ENCODE results near the gene ZNF689. TPM values are rescaled to one million over a fixed set of nuclear protein-coding genes. Genes with fewer than 3 reads are reported as not detected.
"Not testable (repeated sequence)": the region's sequence is repeated elsewhere in the genome, so short reads cannot be mapped to it uniquely, and the experiment has no call there.

Gene ZNF689
- total RNA-seq, 2 donors from 2014 or later: 5.2 to 6.6 TPM

- no peak for DNase-seq
- ATAC-seq: no peak
- intact Hi-C loops (cut with DNase I): no loop called here
Measured at GRCh38 chr16:30644334-30644830, 34.2 kb upstream of the ZNF689 start.

GRCh38 chr16:30641378-30641982 lies 31.3 kb upstream of the ZNF689 start:
- intact Hi-C loops (cut with DNase I): no loop called here
- no peak for DNase-seq
- ATAC-seq: peak in 1 of 2 donors; percentile 38

- ATAC-seq (no peak), DNase-seq (no peak)
- intact Hi-C loops (cut with DNase I): loop anchor here in 1 of 2 donors (10.0 kb wide), 1 partner anchor 53 kb away; the partner anchor contains the start of gene ZNF785
Measured at GRCh38 chr16:30637944-30638343, 27.8 kb upstream of the ZNF689 start.

GRCh38 chr16:30637139-30637538 lies 26.9 kb upstream of the ZNF689 start:
- not testable (repeated sequence) for ATAC-seq, DNase-seq
- intact Hi-C loops (cut with DNase I): loop anchor here in 1 of 2 donors (10.0 kb wide), 1 partner anchor 52 kb away; the partner anchor contains the start of gene ZNF785

- intact Hi-C loops (cut with DNase I): loop anchor here in 1 of 2 donors (10.0 kb wide), 1 partner anchor 52 kb away; the partner anchor contains the start of gene ZNF785
- ATAC-seq (no peak), DNase-seq (no peak)
Measured at GRCh38 chr16:30636599-30636998, 26.4 kb upstream of the ZNF689 start.

- intact Hi-C loops (cut with DNase I): loop anchor here in 1 of 2 donors (10.0 kb wide), 1 partner anchor 49 kb away; the partner anchor contains the start of gene ZNF785
- ATAC-seq: no peak
- DNase-seq: no peak
Measured at GRCh38 chr16:30633526-30633925, 23.3 kb upstream of the ZNF689 start.

GRCh38 chr16:30632454-30632853 lies 22.3 kb upstream of the ZNF689 start:
- ATAC-seq, DNase-seq: not testable (repeated sequence)
- intact Hi-C loops (cut with DNase I): loop anchor here in 1 of 2 donors (10.0 kb wide), 1 partner anchor 48 kb away; the partner anchor contains the start of gene ZNF785

- DNase-seq: peak; percentile 85
- peak; percentile 92 to 96 for ATAC-seq
- intact Hi-C loops (cut with DNase I): no loop called here
Measured at GRCh38 chr16:30628628-30629540, 18.7 kb upstream of the ZNF689 start.

- no peak for ATAC-seq
- intact Hi-C loops (cut with DNase I): no loop called here
- DNase-seq: no peak
Measured at GRCh38 chr16:30626236-30626635, 16.0 kb upstream of the ZNF689 start.

GRCh38 chr16:30623536-30624283 lies 13.5 kb upstream of the ZNF689 start:
- ATAC-seq (no peak), DNase-seq (no peak)
- intact Hi-C loops (cut with DNase I): no loop called here

- DNase-seq (no peak), ATAC-seq (no peak)
- intact Hi-C loops (cut with DNase I): no loop called here
Measured at GRCh38 chr16:30622455-30623032, 12.4 kb upstream of the ZNF689 start.

- no peak for ATAC-seq
- DNase-seq: no peak
- intact Hi-C loops (cut with DNase I): no loop called here
Measured at GRCh38 chr16:30621765-30622164, 11.6 kb upstream of the ZNF689 start.

- DNase-seq (no peak), ATAC-seq (no peak)
- intact Hi-C loops (cut with DNase I): no loop called here
Measured at GRCh38 chr16:30620169-30620568, 10.0 kb upstream of the ZNF689 start.

GRCh38 chr16:30619638-30620037 lies 9.4 kb upstream of the ZNF689 start:
- ATAC-seq: no peak
- intact Hi-C loops (cut with DNase I): no loop called here
- no peak for DNase-seq

- ATAC-seq (no peak), DNase-seq (no peak)
- intact Hi-C loops (cut with DNase I): no loop called here
Measured at GRCh38 chr16:30619202-30619601, 9.0 kb upstream of the ZNF689 start.

- intact Hi-C loops (cut with DNase I): no loop called here
- ATAC-seq: peak; percentile 30 to 43
- DNase-seq: peak; percentile 39
Measured at GRCh38 chr16:30615358-30616091, 5.3 kb upstream of the ZNF689 start.

GRCh38 chr16:30609002-30609925 lies 925 bp downstream of the ZNF689 start:
- DNase-seq (peak; percentile 63), ATAC-seq (peak; percentile 58 to 81)
- intact Hi-C loops (cut with DNase I): loop anchor here in 1 of 2 donors (10.0 kb wide), 1 partner anchor 154 kb away; no protein-coding TSS in a partner anchor
